ENCODE results near the gene GTF2F2. TPM values are rescaled to one million over a fixed set of nuclear protein-coding genes. Genes with fewer than 3 reads are reported as not detected.

The GTF2F2 gene
- polyA plus RNA-seq, 1 experiment, result 7.9 TPM

DNA sequence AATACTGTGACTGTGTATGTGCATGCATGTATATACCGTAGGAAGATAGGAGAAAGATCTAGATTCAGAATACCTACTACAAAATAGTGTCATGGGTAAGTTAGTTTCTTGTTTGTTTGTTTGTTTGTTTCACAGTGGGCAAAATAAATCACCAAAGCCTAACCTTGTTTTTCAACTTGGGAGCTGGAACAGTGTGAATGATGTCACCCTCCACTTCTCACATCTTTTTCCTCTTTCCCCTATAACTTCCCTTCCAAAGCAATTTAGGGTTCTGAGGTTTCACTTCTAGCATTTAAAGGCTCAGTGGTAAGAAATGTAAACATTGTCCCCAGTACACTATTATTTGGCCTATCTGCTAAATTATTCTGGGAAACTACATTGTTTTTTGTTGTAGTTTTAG, 75.1 kb downstream of the GTF2F2 start:
- no peak for DNase-seq (ENCODE audit: low read depth)
- TF ChIP-seq, protein P1, sequence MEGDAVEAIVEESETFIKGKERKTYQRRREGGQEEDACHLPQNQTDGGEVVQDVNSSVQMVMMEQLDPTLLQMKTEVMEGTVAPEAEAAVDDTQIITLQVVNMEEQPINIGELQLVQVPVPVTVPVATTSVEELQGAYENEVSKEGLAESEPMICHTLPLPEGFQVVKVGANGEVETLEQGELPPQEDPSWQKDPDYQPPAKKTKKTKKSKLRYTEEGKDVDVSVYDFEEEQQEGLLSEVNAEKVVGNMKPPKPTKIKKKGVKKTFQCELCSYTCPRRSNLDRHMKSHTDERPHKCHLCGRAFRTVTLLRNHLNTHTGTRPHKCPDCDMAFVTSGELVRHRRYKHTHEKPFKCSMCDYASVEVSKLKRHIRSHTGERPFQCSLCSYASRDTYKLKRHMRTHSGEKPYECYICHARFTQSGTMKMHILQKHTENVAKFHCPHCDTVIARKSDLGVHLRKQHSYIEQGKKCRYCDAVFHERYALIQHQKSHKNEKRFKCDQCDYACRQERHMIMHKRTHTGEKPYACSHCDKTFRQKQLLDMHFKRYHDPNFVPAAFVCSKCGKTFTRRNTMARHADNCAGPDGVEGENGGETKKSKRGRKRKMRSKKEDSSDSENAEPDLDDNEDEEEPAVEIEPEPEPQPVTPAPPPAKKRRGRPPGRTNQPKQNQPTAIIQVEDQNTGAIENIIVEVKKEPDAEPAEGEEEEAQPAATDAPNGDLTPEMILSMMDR (IDR thresholded peaks at IDR 0.05; ENCODE audit: insufficient read depth, low read depth, low read length), result no peak
- ChIA-PET CTCF (no interaction called here), POLR2A (no interaction called here)
- Histone ChIP-seq H3K36me3 (ENCODE audit: control insufficient read depth, insufficient read depth, low read length) (no peaks in the 10 kb centered on the region), H3K4me3 (ENCODE audit: low read depth, low read length) (no peak overlapping the region), H3K27me3 (ENCODE audit: control insufficient read depth, insufficient read depth, low read length) (no peaks in the 10 kb centered on the region)

DNA sequence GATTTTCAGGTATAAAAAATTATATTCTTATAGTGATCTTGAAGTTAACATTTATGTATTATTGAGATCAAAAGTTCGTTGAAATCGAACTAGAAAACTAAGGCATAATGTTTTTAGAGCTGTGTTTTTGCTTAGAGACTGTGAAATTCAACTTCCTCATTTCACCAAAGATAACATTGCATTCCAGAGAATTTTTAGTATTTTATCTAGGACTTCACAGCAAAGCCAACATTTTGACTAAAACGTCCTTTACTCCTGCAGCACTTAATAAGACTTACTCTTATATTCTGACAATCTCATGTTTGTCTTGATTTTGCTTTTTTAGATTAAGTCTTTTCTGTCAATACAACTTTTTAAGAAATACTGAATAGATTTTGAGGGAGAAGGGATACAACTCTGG, 75.8 kb downstream of the GTF2F2 start:
- POLR2A ChIA-PET, result no interaction called here

DNA sequence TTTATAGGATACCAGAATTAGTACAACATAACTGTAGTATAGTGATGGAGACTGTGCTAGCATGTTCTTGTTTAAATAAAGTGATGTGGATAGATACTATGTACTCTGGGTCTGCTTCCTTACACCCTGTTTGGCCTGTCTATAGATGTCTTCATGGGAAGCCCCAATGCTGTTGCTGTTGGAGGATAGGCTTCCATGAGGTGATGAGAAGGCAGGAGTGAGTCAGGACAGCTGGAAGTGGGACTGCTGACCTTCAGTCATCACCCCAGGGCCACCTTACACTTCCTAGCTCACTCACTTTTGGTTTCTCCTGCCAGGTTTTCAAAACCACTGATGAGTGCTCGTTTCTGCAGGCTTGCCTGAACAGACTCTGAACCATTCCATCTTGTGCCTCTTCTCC, 76.3 kb downstream of the GTF2F2 start:
- no peaks in the 10 kb centered on the region for H3K36me3 ChIP-seq (ENCODE audit: control insufficient read depth, insufficient read depth, low read length)
- H3K27me3 ChIP-seq (ENCODE audit: control insufficient read depth, insufficient read depth, low read length), result no peaks in the 10 kb centered on the region
- CTCF ChIA-PET, result no interaction called here
- H3K4me3 ChIP-seq (ENCODE audit: low read depth, low read length), result no peak overlapping the region
- TF ChIP-seq, protein P1 (IDR thresholded peaks at IDR 0.05; ENCODE audit: insufficient read depth, low read depth, low read length), result no peak
- no peak for DNase-seq (ENCODE audit: low read depth)
- POLR2A ChIA-PET, result no interaction called here

More for the DNA sequence above, 75.8 kb downstream of the GTF2F2 start:
- CTCF ChIA-PET, result no interaction called here
- no peak overlapping the region for H3K4me3 ChIP-seq (ENCODE audit: low read depth, low read length)
- H3K36me3 ChIP-seq (ENCODE audit: control insufficient read depth, insufficient read depth, low read length), result no peaks in the 10 kb centered on the region
- TF ChIP-seq, protein P1 (IDR thresholded peaks at IDR 0.05; ENCODE audit: insufficient read depth, low read depth, low read length), result no peak
- no peak for DNase-seq (ENCODE audit: low read depth)
- no peaks in the 10 kb centered on the region for H3K27me3 ChIP-seq (ENCODE audit: control insufficient read depth, insufficient read depth, low read length)

DNA sequence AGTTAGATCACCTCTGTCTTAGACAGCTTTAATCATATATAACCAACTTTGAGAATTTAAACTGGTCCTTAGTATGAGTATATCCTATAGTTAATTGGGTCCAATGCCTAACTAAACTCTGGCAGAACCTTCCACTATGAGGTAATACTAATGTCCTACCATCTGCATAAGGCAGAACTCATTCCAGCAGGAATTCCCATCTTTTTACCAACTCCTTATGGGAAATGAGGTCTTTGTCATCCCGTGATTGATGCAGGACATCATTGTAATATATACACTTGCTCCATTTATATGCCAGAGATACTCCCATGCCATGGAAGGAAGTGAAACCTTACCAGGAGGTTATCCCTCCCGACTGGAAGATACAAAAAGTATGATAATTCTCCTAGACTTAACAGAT, 77.7 kb downstream of the GTF2F2 start:
- TF ChIP-seq, protein P1 (IDR thresholded peaks at IDR 0.05; ENCODE audit: insufficient read depth, low read depth, low read length), result no peak
- ChIA-PET POLR2A (no interaction called here), CTCF (interaction anchor here (0.9 kb wide), 1 partner anchor 83 kb away, joined by 4 read pairs; no protein-coding TSS in a partner anchor)
- H3K36me3 ChIP-seq (ENCODE audit: control insufficient read depth, insufficient read depth, low read length), result peaks cover 1% of the 10 kb centered on the region; the same call in 1 of the 2 replicates
- DNase-seq (ENCODE audit: low read depth), result no peak
- no peaks in the 10 kb centered on the region for H3K27me3 ChIP-seq (ENCODE audit: control insufficient read depth, insufficient read depth, low read length)
- H3K4me3 ChIP-seq (ENCODE audit: low read depth, low read length), result no peak overlapping the region

DNA sequence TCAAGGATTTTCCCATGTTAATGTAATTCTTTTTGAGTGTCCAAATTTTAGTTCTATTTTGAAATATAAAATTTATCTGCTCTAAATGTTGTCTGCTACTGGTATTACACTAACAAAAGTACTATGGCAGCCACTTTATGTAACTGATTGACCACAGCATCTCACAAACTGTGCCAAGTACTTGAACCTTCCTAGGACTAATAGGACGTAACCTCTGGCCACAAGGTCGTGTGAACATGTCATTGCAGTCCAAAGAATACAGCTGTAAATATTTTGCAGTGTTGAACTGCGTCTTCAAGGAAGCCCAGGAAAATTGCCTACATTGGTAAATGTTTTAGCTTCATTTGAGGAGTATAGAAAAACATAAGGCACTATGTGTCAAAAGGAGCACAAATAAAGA, 78.6 kb downstream of the GTF2F2 start:
- POLR2A ChIA-PET, result no interaction called here
- CTCF ChIA-PET, result interaction anchor here (0.9 kb wide), 1 partner anchor 83 kb away, joined by 4 read pairs; no protein-coding TSS in a partner anchor
- TF ChIP-seq, protein P1 (IDR thresholded peaks at IDR 0.05; ENCODE audit: insufficient read depth, low read depth, low read length), result no peak
- no peak for DNase-seq (ENCODE audit: low read depth)
- no peaks in the 10 kb centered on the region for H3K27me3 ChIP-seq (ENCODE audit: control insufficient read depth, insufficient read depth, low read length)
- no peak overlapping the region for H3K4me3 ChIP-seq (ENCODE audit: low read depth, low read length)
- H3K36me3 ChIP-seq (ENCODE audit: control insufficient read depth, insufficient read depth, low read length), result peaks cover 1% of the 10 kb centered on the region; the same call in 1 of the 2 replicates
